Ovary (tissue), 3 donors: ENCODE results near the gene DAPK1.

ENCODE experiments used
- POLR2A ChIP-seq: fragments of 450-650 bp; IDR thresholded peaks from one replicate; pipeline ENCODE4 v1.6.1; 2017; ENCODE audit warnings: antibody characterized with exemption, mild to moderate bottlenecking, moderate library complexity
- TF ChIP-seq, protein P1 (sequence below), 3 donors: fragments of 450-650 bp in 2 of 3; fragments of 200-600 bp in 1 of 3; IDR thresholded peaks; one replicate each; pipeline versions ENCODE4 v1.5.1 to v1.8.0; 2016 to 2022; ENCODE audit warnings: antibody characterized with exemption in 3 of 3, mild to moderate bottlenecking in 1 of 3
- donor health status: DM: no; HTN: no; CAD: no.

DNA sequence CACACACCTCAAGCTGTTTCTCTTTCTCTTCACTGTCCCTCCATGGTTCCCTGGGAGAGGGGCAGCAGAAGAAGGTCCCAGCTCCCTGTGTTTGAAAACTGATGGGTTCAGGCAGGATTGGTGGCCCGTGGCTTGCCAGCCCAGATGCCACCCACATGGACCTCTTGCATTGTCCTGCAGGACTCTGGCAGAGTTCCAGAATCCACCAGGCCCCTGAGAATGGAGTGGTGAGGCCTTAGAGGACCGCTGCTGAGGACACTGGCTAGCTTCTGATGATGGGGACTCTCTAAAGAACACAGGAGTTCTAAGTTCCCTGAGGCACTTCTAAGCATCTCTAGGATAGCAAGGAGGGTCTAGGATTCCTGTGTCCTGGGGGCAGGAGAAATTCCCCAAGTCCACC, 253.1 kb downstream of the DAPK1 start:
- TF ChIP-seq, protein P1, sequence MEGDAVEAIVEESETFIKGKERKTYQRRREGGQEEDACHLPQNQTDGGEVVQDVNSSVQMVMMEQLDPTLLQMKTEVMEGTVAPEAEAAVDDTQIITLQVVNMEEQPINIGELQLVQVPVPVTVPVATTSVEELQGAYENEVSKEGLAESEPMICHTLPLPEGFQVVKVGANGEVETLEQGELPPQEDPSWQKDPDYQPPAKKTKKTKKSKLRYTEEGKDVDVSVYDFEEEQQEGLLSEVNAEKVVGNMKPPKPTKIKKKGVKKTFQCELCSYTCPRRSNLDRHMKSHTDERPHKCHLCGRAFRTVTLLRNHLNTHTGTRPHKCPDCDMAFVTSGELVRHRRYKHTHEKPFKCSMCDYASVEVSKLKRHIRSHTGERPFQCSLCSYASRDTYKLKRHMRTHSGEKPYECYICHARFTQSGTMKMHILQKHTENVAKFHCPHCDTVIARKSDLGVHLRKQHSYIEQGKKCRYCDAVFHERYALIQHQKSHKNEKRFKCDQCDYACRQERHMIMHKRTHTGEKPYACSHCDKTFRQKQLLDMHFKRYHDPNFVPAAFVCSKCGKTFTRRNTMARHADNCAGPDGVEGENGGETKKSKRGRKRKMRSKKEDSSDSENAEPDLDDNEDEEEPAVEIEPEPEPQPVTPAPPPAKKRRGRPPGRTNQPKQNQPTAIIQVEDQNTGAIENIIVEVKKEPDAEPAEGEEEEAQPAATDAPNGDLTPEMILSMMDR (IDR thresholded peaks at IDR 0.05): no peak
- no peak for TF ChIP-seq POLR2A
